Measurements from ENCODE around the gene PTRHD1. TPM values are rescaled to one million over a fixed set of nuclear protein-coding genes. Genes with fewer than 3 reads are reported as not detected.
A peak's percentile ranks its signal among the peaks of the same experiment; 100 is the strongest.

Gene PTRHD1
- total and polyA plus RNA-seq, 2 of the 8 experiments (the other 6 are each of a cell fraction or from before 2014, with no cell fraction given): 46.2 to 91.9 TPM

GRCh38 chr2:24824071-24824588 lies 30.9 kb upstream of the PTRHD1 start:
- H3K9me3 ChIP-seq (ENCODE audit: insufficient read depth in 2 of 2, low read depth in 1 of 2, low read length in 1 of 2): 0 out of 4 replicates have a peak, but pooled peaks cover 0 to 3% of the 10 kb centered on the region in 2 experiments
- no peak overlapping the region for H3K56ac ChIP-seq (replicated peaks; ENCODE audit: insufficient read length, low read depth, low read length)
- CTCF ChIA-PET (ENCODE audit: partially characterized antibody): interaction anchor here (0.9 to 3.2 kb wide), 7 partner anchors 9 to 414 kb away, joined by 3 to 8 read pairs (median 4); no protein-coding TSS in a partner anchor

More at GRCh38 chr2:24824071-24824588, 30.9 kb upstream of the PTRHD1 start:
- TF ChIP-seq POLR2A (IDR thresholded peaks at IDR 0.05; ENCODE audit: control extremely low read depth in 1 of 2, low read depth in 2 of 2, low read length in 2 of 2) (0 out of 3 replicates have a peak, but pooled peaks of 1 of the 2 experiments have one; percentile 26), POLR2AphosphoS5 (IDR thresholded peaks at IDR 0.05; ENCODE audit: low read depth, low read length) (0 out of 2 replicates have a peak, but pooled peaks have one; percentile 23), ATF2 (IDR thresholded peaks at IDR 0.05; ENCODE audit: low read length) (no peak), TCF12 (IDR thresholded peaks at IDR 0.05; ENCODE audit: low read depth, low read length) (no peak), JUN (IDR thresholded peaks at IDR 0.05; ENCODE audit: low read depth, low read length) (no peak), CBX8 (IDR thresholded peaks at IDR 0.05; ENCODE audit: borderline replicate concordance, low read depth, low read length) (no peak)
- H3K23ac ChIP-seq (ENCODE audit: insufficient read length): no peak overlapping the region
- no peak overlapping the region for H4K5ac ChIP-seq (ENCODE audit: insufficient read length, low read depth, low read length)
- no peak overlapping the region for H2AFZ ChIP-seq (ENCODE audit: low read length)
- no peaks in the 10 kb centered on the region for H3K27me3 ChIP-seq (replicated peaks in 1 of 4; ENCODE audit: control insufficient read depth in 3 of 4, extremely low read depth in 1 of 4, insufficient read depth in 3 of 4, low read length in 3 of 4)
- no peak overlapping the region for H4K8ac ChIP-seq (ENCODE audit: extremely low read depth, insufficient read depth, low read length)
- H3K23me2 ChIP-seq (ENCODE audit: low read depth, low read length): peaks cover 3% of the 10 kb centered on the region; the same call in 1 of the 2 replicates
- no peak overlapping the region for H2BK120ac ChIP-seq (replicated peaks; ENCODE audit: low read depth, low read length)
- no peak overlapping the region for H4K91ac ChIP-seq (replicated peaks; ENCODE audit: insufficient read length, low read length)
- peak overlapping the region; percentile 93 for H2AK5ac ChIP-seq (ENCODE audit: low read depth, low read length)
- H3K79me1 ChIP-seq (ENCODE audit: low read depth, low read length): peaks cover 3% of the 10 kb centered on the region; the same call in 1 of the 2 replicates
- H4K20me1 ChIP-seq (replicated peaks in 1 of 2; ENCODE audit: control insufficient read depth in 1 of 2, insufficient read depth in 2 of 2, low read length in 2 of 2): peaks cover 3 to 5% of the 10 kb centered on the region in 2 experiments
- H2BK5ac ChIP-seq (ENCODE audit: low read depth, low read length): peak overlapping the region; percentile 15; the same call in 1 of the 2 replicates
- H2BK20ac ChIP-seq (ENCODE audit: low read length): no peak overlapping the region
- no peak for FAIRE-seq
- H3K27ac ChIP-seq (ENCODE audit: low read depth, low read length): no peak overlapping the region
- WGBS, 2 experiments (ENCODE audit: extremely low coverage in 1 of 2, insufficient coverage in 1 of 2, insufficient read length in 1 of 2, insufficient replicate concordance in 2 of 2, low coverage in 1 of 2, low lambda C conversion rate in 2 of 2, missing lambda C conversion rate in 1 of 2): 96% methylated on average over 14 of the region's 14 CpGs; no CpG with 5 or more reads in 1 of the 2 experiments
- no peak overlapping the region for H3K4me2 ChIP-seq (ENCODE audit: insufficient read depth in 1 of 2, low read depth in 2 of 2, low read length in 2 of 2)
- H3K36me3 ChIP-seq (ENCODE audit: control insufficient read depth in 2 of 4, insufficient read depth in 4 of 4, low read length in 3 of 4): peaks cover 7 to 42% (median 32%) of the 10 kb centered on the region in 4 experiments
- H3K4me1 ChIP-seq (replicated peaks in 1 of 4; ENCODE audit: control insufficient read depth in 3 of 4, insufficient read depth in 4 of 4, low read length in 3 of 4): peaks cover 15 to 35% (median 25%) of the 10 kb centered on the region in 4 experiments
- no peak overlapping the region for H3K9ac ChIP-seq (replicated peaks in 1 of 4; ENCODE audit: extremely low read depth in 1 of 4, low read depth in 3 of 4, low read length in 3 of 4)
- H2BK12ac ChIP-seq (ENCODE audit: low read depth, low read length): no peak overlapping the region
- no peaks in the 10 kb centered on the region for H3K79me2 ChIP-seq (ENCODE audit: control insufficient read depth in 1 of 2, insufficient read depth in 2 of 2, low read length in 2 of 2)
- no peak overlapping the region for H3K18ac ChIP-seq (ENCODE audit: extremely low read depth, low read length)
- H3K14ac ChIP-seq (ENCODE audit: insufficient read length): no peak overlapping the region
- DNase-seq (ENCODE audit: low read depth in 1 of 2, low spot score in 2 of 2): peak in 1 of 2 experiments; percentile 39
- H2BK15ac ChIP-seq (ENCODE audit: low read length): no peak overlapping the region
- H3K4ac ChIP-seq (replicated peaks; ENCODE audit: insufficient read length, low read depth, low read length): no peak overlapping the region
- no peak overlapping the region for H3K4me3 ChIP-seq (ENCODE audit: extremely low read depth in 1 of 4, insufficient read depth in 2 of 4, low read depth in 3 of 4, low read length in 4 of 4)
- POLR2A ChIA-PET (ENCODE audit: partially characterized antibody): interaction anchor here (1.3 to 1.5 kb wide), 2 partner anchors 9 to 25 kb away, joined by 3 to 5 read pairs; no protein-coding TSS in a partner anchor
